D721Med (cell line): ENCODE data around the gene ZBTB7B.

ENCODE experiments used
- DNase-seq: peaks from one replicate; pipeline ENCODE4 v3.0.0; 2011; ENCODE audit warnings: low spot score; ENCODE audit not compliant: insufficient read length
- FAIRE-seq: peaks from 2 replicates; lab custom pipeline; 2011; peaks lifted over from hg19 to GRCh38; lab: Jason Lieb, UNC
- CTCF ChIP-seq: IDR thresholded peaks from 2 replicates; pipeline ENCODE4 v1.5.1; 2012; ENCODE audit warnings: mild to moderate bottlenecking, control low read depth; ENCODE audit not compliant: insufficient read depth; ENCODE audit errors: missing control alignments

ZBTB7B gene

GRCh38 chr1:154969246-154969645 is 33.4 kb upstream of the ZBTB7B start:
- DNase-seq = no peak
- no peak for TF ChIP-seq CTCF
- FAIRE-seq = no peak

- FAIRE-seq = no peak
- TF ChIP-seq CTCF = no peak
Observed at GRCh38 chr1:154969860-154970452, 32.6 kb upstream of the ZBTB7B start.

GRCh38 chr1:154970631-154971340 is 31.8 kb upstream of the ZBTB7B start, which contains the start of gene SHC1:
TSS of gene SHC1 (minus strand) at chr1:154970747. CDS start at chr1:154970526, 221 bp downstream.
- FAIRE-seq (no peak), DNase-seq (peak; percentile 100)
- no peak for TF ChIP-seq CTCF

More at GRCh38 chr1:154969860-154970452, 32.6 kb upstream of the ZBTB7B start:
- no peak for DNase-seq

- DNase-seq (no peak), FAIRE-seq (no peak)
- no peak for TF ChIP-seq CTCF
Observed at GRCh38 chr1:154971341-154971998, 31.1 kb upstream of the ZBTB7B start.

GRCh38 chr1:154972213-154972516 is 30.4 kb upstream of the ZBTB7B start:
- DNase-seq (no peak), FAIRE-seq (no peak)
- no peak for TF ChIP-seq CTCF

GRCh38 chr1:154972517-154973343 is 29.9 kb upstream of the ZBTB7B start:
- DNase-seq (no peak), FAIRE-seq (no peak)
- TF ChIP-seq CTCF = no peak
